ENCODE measurements around the gene RAB13. TPM values are rescaled to one million over a fixed set of nuclear protein-coding genes. Genes with fewer than 3 reads are reported as not detected.

Gene RAB13
- total RNA-seq, 1 donor from 2014 or later = 10.0 TPM

GRCh38 chr1:153961421-153961820, 24.7 kb downstream of the RAB13 start:
- no peaks in the 10 kb centered on the region for H3K9me3 ChIP-seq
- H3K4me3 ChIP-seq = peak overlapping the region in 1 of 2 donors; percentile 75
- TF ChIP-seq CTCF (IDR thresholded peaks at IDR 0.05) = no peak
- H3K4me1 ChIP-seq = peaks cover 24 to 39% of the 10 kb centered on the region in 2 donors
- no peaks in the 10 kb centered on the region for H3K27me3 ChIP-seq
- peaks cover 10 to 14% of the 10 kb centered on the region in 2 donors for H3K36me3 ChIP-seq
- intact Hi-C loops (cut with DNase I) = loop anchor here (5.0 kb wide), 2 partner anchors 39 to 289 kb away; partner anchors contain the start of genes GATAD2B and ILF2
- H3K27ac ChIP-seq = peak overlapping the region; percentile 91 to 96
- DNase-seq (ENCODE audit: low spot score in 2 of 2) = no peak

- no peak for TF ChIP-seq CTCF (IDR thresholded peaks at IDR 0.05)
- Histone ChIP-seq H3K4me1 (peaks cover 24 to 41% of the 10 kb centered on the region in 2 donors), H3K27me3 (no peaks in the 10 kb centered on the region), H3K4me3 (no peak overlapping the region), H3K9me3 (no peaks in the 10 kb centered on the region), H3K36me3 (peaks cover 10 to 14% of the 10 kb centered on the region in 2 donors), H3K27ac (peak overlapping the region in 1 of 2 donors; percentile 97)
- intact Hi-C loops (cut with DNase I) = loop anchor here (5.0 kb wide), 2 partner anchors 38 to 288 kb away; partner anchors contain the start of genes GATAD2B and ILF2
- no peak for DNase-seq (ENCODE audit: low spot score in 2 of 2)
Measured at GRCh38 chr1:153960206-153960605, 25.9 kb downstream of the RAB13 start.

- H3K36me3 ChIP-seq = peaks cover 14 to 17% of the 10 kb centered on the region in 2 donors
- no peaks in the 10 kb centered on the region for H3K27me3 ChIP-seq
- TF ChIP-seq CTCF (IDR thresholded peaks at IDR 0.05) = no peak
- intact Hi-C loops (cut with DNase I) = no loop called here
- H3K9me3 ChIP-seq = no peaks in the 10 kb centered on the region
- H3K27ac ChIP-seq = peak overlapping the region; percentile 91 to 97
- DNase-seq (ENCODE audit: low spot score in 2 of 2) = no peak
- peak overlapping the region in 1 of 2 donors; percentile 97 for H3K4me3 ChIP-seq
- H3K4me1 ChIP-seq = peaks cover 23 to 39% of the 10 kb centered on the region in 2 donors
Measured at GRCh38 chr1:153959454-153959853, 26.7 kb downstream of the RAB13 start.

- DNase-seq (ENCODE audit: low spot score in 2 of 2) = no peak
Measured at GRCh38 chr1:153958961-153959260, 27.2 kb downstream of the RAB13 start.

GRCh38 chr1:153958111-153958960, 27.8 kb downstream of the RAB13 start, which contains the start of gene CRTC2:
Gene CRTC2 (minus strand): TSS chr1:153958612. CDS start chr1:153958497, 115 bp downstream.
- no peak for TF ChIP-seq CTCF (IDR thresholded peaks at IDR 0.05)
- H3K4me1 ChIP-seq = peaks cover 17 to 38% of the 10 kb centered on the region in 2 donors
- peak within 1 kb of the TSS; percentile 87 to 97 for H3K4me3 ChIP-seq
- no peaks in the 10 kb centered on the region for H3K9me3 ChIP-seq
- peak; percentile 98 to 100 for DNase-seq (ENCODE audit: low spot score in 2 of 2)
- peak within 1 kb of the TSS; percentile 91 to 97 for H3K27ac ChIP-seq
- peaks cover 22 to 28% of the 10 kb centered on the region in 2 donors for H3K36me3 ChIP-seq
- intact Hi-C loops (cut with DNase I) = loop anchor here (1.0 kb wide), 2 partner anchors 12 to 28 kb away; partner anchors contain the start of genes DENND4B and RAB13
- no peaks in the 10 kb centered on the region for H3K27me3 ChIP-seq

More at GRCh38 chr1:153958961-153959260, 27.2 kb downstream of the RAB13 start:
- Histone ChIP-seq H3K4me1 (peaks cover 18 to 38% of the 10 kb centered on the region in 2 donors), H3K27ac (peak overlapping the region; percentile 91 to 97), H3K9me3 (no peaks in the 10 kb centered on the region), H3K36me3 (peaks cover 16 to 23% of the 10 kb centered on the region in 2 donors), H3K27me3 (no peaks in the 10 kb centered on the region), H3K4me3 (peak overlapping the region; percentile 87 to 97)
- TF ChIP-seq CTCF (IDR thresholded peaks at IDR 0.05) = no peak
- intact Hi-C loops (cut with DNase I) = loop anchor here (1.0 kb wide), 2 partner anchors 13 to 27 kb away; partner anchors contain the start of genes DENND4B and RAB13

Measured in ascending aorta (tissue), 2 donors.